HG02642 (cell line): ENCODE measurements around the gene NPAS3.

ENCODE experiments used
- ATAC-seq: cut with Tn5 transposase; IDR thresholded peaks from one replicate; pipeline ENCODE4 v1.9.1; 2021; ENCODE audit warnings: mild to moderate bottlenecking; ENCODE audit not compliant: unreplicated experiment, poor library complexity

Gene NPAS3

DNA sequence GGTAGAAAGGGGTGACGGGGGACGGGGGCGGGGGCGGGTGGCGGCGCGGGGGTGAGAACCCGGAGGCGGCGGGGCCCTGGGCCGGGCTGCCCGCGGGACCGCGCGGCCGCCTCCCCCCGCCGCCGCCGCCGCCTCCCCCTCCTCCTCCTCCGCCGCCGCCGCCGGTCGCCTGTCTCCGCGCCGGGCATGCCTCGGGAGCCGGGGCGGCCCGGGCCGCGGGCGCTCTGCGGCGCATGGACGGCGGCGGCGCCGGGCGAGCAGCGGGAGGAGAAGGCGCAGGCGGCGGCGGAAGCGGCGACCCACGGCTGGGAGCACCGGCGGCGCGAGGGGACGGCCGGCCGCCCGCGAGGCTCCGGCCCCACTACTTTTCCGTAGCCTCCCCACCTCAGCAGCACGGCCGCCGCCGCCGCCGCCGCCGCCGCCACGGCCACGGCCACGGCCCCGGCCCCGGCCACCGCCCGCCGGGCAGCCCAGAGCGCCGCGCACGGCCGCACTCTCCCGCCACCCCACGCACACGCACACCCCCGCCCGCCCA lies at the start of gene NPAS3:
NPAS3 (plus strand) TSS at position 161 of the 535 bp plus-strand sequence.
- ATAC-seq = peak; percentile 44

DNA sequence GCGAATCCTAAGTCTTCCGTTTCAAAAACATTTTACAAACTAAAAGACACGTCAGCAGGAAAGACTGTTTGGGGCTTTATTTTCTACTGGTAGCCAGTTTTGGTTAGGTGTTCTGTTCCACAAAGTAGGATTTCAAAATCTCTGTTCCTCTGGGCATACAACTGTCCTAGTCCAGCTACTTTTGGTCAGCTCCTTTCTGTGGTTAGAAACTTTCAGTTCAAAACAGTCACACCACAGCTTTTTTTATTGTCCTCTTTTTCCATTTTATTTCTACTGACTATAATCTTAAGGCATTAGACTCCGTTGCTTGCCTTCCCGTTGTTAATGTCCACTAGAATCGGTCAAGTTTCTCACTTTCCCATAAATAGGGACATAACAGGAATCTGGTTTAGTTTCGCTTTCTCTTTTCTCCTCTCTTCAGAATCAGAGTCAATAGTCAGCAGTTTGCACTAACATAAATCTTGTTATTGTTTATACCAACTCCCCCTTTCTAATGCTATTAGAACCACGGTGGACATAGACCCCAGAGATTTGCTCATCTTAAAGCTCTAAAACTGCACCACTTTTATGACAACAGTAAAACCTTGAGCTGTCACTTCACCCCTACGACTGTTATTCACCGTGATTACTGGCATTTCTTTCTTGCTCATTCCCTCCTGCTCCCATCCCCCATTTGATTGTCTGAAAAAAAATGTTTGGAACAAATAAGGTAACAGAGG lies 41.5 kb upstream of the NPAS3 start:
- ATAC-seq = no peak

DNA sequence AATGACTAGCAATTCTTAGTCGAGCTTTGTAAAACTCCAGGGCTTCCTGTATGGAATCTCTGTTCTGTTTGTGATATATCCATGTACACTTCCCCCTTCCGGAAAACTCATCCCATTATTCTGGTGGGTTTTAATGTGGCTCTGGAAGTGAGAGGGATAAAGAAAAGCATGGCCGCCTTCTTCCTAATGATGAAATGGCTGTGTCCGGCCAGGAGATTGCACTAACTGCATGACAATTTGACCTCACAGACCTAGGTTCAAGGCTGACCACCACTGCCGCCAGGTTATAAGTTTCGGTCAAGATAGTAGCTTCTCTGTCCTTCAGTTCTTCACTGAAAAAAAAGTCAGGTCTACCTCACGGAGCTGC lies 41.0 kb upstream of the NPAS3 start:
- ATAC-seq = no peak

DNA sequence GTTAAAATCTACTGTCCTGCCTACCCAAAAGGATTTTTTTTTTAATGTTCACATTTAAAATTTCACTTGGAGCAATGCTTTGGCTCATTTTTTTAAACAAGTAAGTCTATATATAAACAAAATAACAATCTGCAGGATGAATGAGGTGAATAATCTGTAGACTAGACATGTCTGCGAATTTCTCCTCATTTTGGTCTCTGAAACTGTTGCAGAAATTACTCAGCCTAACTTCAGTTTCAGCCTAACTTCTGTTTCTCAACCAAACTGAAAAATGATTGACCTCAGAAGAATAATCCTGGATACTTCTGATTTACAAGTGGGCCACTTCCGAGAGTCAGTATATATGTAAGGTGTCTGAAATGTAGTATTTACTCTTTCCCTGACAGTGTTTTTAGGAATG lies 39.8 kb upstream of the NPAS3 start:
- ATAC-seq = no peak

DNA sequence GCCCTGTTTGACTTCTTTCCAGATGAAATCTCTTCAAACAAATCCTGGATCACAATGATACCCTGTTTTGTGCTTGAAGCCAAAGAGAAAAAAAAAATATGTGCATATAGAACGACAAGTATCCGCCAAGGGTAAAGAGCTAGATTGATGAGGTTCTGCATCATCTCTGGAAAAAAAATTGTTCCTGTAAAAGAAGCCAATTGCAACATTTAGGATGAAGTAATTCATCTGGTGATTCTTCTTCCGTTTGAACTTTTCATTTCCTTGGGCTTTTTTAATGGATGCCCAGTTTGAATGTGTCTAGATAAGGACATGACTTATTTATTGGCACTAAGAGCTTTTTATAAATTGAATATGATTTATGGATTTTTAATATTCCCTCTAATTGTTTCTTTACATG lies 38.1 kb upstream of the NPAS3 start:
- ATAC-seq = no peak

DNA sequence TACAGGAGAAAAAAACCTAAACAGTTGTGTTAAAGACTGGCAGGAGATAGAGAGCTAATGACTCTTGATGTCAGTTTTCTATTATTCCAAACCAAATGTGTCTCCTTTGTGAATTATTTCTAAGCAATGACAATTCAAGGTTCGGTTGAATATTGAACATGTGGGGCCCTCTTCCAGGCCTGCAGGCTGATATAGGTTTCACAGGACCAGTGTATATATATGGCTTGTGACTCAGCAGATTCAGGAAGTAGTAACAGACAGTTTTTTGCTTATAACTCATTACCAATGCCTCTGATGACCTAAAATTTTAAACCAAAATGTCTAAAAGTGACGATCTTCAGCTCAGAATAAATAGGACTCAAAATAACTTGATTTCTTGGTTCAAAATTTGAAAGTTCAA lies 33.7 kb upstream of the NPAS3 start:
- no peak for ATAC-seq

DNA sequence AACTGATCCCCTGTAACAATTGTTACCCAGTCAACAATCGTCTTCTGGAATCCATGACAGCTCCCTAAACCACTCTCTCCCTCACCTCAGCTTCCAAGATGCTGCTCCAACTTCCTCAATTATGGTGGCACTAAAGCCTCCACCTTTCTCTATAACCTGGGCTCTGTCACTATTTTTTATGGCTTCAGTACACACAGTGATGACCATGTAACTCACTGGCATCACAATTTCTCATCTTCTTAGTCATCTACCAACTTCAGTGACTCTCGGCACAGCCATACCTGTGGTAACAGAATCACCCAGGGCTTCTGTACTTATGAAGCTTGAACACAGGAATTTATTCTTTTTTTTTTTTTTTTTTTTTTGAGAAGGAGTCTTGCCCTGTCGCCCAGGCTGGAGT lies 32.0 kb upstream of the NPAS3 start:
- ATAC-seq = no peak

DNA sequence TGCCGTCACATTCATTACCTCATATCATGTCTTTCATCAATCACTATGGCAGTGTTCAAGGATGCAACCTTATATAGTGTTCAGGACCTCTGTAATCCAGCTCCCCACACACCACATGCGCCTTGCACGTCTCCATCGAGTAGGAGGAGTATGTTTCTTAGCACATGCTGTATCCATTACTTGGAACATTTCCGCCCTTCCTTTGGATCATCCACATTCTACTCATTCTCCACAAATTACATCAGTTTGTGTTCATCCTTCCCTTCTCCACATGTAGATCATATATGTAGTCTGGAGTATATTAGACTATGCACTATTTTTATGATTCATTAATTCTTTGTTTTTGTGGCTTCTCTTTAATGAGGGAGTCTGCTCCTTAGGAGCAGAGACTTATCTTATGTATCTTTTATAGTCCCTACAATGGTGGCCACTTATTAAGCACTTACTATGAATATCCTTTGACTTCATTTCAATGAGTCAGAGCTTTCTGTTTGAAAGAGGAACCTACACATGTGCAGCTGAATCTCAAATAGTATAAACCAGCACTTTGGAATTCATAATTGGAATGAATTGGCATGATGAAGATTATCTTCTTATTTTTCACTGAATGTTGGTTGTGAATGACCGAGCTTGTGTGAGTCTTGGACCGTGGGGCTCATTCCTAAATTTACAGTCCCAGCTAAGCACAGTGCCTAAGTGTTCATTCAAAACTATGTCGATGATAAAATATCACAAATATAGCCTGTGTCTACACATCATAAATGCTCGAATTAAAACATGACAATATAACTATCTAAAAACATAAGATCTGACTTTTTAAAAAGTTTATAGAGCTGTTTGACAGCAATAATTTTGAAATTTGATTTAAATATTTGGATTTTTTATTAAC lies 30.2 kb upstream of the NPAS3 start:
- ATAC-seq = no peak

DNA sequence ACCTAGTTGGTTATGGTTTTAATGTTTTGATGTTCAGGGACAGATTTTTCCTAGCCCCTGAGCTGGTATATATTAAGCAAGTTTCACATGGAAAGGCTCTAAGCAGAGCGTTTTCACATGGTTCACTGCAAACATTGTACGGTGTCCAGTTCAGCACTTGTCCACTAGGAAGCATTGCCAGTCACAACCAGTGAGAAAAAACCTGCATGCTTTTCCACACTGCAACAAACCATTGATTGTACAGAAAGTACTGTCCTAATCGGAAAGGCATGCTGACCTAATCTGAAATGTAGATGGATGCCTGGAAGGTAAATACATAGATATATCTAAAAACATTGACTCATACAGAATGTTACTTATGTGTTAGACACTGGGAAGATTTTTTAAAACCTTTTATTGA lies 25.0 kb upstream of the NPAS3 start:
- no peak for ATAC-seq

DNA sequence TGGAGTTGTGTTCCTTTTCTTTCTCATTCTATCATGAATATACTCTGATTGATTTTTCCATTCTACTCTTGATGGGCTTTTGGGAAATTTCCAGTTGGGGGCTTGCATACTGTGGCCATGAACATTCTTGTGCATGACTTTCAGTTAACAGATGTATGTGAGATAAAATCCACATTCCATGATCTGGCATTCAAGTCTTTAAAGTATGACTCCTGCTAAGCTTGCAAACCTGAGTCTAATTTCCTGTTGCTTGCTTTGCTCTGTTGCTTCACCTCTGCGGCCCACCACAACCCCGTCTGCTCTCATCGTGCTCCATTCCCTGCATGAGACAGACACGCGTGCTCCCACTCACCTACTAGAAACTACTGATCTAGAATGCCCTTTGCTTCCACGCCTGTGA lies 24.3 kb upstream of the NPAS3 start:
- no peak for ATAC-seq

DNA sequence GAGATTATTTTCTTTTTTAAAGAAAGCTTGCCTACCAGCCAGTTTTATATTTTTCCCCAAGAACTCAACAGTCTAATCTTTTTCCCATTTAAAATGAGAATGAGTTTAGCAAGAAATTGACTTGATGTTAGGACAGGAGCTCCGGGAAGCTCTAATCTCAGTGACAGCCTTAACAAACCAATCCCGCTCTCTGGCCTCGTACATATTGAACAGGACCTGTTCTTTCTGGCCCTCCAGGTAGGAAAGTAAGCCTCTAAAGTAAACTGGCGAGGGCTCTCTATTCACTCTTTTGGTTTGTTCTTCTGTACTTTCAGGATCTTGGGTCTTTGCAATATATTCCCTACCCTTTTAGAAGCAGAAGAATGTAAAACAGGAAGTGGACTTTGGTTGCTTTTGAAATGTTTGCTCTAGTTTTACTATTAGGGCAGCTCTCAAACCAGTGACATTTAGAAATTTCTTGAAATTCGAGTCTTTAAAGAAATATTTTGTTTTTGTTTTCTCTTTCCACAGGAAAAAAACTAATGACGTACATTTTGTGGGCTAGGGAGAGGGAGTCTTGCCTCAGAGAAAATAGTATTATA lies 17.9 kb upstream of the NPAS3 start:
- ATAC-seq = no peak

DNA sequence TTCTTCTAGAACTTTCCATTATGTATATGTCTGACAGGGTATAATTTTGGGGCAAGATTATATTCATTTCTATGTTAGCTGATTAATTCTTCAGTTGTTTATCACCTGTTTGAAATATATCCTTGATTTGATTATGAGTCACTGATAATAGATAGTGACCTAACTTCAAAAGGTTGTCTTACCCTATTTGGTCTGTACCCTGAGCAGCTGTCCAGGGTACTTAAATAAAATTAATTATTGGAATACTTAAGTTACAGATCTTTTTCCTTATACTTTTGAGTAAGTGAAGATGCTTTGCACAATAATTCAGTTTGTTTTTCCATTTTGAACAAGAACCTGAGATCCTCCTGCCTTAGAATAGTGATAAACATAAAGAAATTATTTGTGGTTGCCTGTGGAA lies 13.2 kb upstream of the NPAS3 start:
- ATAC-seq = no peak

DNA sequence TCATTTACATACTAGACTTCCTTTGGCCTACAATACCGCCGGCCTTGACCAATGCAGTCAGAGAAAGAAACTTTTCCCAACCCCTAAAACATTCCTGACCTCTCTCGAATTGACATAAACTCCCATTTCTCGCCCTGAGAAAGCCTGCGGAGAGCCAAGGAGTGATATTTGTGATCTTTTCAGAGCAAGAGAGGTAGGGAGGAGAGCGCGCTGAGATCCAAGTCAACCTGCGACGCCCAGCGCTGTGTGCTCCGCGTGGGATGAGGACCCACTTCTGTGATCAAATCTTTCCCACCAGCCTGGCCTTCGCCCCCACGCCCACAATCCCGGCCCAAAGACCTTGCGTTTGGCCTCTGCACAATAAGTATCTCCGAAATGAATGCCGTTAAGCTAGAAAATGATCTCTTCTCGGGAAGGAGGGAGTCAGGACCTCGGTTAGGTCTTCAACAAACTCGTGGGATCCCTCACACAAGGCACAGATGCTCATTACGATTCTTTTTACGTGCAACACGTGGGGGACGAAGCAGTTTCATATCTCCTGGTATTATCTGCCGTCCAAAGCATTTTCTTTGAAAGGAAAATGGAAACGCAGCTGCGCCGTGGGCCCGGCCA lies 6.3 kb upstream of the NPAS3 start:
- no peak for ATAC-seq

DNA sequence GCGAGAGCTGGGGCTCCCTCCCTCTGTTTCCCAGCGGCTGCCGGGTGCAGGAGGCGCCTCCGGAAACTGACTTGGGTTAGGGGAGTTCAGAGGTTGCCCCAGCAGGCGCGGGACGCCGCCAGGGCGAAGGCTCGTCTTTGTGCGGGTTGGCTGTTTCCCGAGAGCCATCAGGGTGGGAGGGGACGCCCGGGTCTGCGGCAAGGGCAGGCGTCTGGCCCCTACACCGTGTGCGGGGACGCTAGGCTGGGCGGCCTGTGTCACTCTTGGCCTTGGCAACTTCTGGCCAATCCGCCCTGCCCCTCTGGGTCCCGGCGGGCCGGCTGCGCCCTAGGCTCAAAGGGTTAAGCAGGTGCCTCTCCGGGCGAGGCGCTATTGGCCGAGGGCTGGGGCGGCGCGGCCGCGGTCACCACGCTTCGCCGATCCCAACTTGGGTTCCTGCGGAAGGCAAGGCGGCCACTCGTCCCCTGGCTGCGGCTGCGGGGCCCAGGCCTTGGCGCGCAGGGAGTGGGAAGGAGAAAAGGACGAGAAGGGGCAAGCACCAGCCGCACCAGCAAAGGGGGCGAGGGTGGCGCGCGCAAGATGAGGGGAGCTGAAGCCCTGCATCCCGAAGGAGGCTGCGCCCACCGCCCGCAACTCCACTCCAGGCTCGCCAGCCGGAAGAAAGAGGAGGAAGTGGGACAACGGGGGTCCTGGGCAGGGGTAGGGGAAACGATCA lies 5.6 kb upstream of the NPAS3 start:
- ATAC-seq = no peak

DNA sequence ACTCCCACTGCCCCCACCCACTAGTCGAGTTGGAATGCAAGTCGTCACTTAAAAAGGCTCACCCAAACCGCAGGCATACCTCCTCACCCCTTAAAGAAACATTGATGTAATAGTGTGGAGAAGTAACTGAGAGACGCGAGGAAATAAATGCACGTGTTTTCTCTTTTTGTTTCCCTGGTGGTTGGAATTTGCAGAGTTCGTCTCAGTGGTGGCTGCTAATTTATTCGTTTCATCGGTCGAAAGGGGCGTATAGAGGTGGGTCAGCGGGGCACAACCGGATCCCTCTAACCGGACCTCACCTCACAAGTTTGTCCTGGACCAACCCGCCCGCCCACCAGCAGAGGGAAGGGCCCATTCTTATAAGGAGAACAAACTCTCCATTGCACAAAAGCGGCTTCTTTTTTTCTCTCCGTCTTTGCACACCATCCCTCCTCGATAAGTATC lies 5.0 kb upstream of the NPAS3 start:
- ATAC-seq = no peak

DNA sequence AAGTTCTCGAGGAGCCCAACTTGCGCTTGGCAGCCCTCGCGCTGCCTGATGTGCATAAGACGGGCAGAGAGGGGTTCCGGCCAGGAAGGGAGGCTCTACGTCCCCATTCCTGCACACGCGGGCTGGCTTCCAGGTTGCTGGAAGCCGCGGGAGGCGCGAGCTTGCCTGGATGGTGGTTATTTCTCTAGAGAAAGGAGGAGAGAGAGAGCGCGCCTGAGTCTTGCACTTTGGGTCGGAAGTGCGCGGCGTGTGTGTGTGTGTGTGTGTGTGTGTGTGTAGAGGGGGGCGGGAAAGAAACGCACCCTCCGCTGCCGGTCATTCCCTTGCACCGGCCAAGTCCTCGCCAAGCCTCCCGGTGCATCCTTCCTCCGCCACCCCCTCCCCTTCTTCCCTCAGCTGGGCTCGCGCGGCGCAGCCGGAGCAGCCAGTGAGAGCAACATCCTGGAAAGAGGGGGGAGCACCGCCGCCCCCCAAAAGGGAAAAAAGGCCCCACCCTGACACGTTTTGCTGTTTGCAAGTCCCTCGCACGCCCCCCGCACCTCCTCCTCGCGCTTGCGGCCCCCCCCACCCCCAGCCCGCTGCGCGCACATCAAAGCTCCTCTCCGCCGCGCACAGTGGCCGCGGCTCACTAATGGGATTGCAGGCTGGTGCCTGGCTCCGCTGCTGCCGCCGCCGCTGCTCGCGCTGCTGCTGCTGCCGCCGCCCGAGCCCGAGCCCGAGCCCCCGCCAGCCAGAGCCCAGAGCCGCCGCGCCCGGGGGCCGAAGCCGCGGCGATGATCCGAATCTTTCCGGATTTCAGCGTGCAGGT lies 4.4 kb upstream of the NPAS3 start:
- ATAC-seq = no peak

DNA sequence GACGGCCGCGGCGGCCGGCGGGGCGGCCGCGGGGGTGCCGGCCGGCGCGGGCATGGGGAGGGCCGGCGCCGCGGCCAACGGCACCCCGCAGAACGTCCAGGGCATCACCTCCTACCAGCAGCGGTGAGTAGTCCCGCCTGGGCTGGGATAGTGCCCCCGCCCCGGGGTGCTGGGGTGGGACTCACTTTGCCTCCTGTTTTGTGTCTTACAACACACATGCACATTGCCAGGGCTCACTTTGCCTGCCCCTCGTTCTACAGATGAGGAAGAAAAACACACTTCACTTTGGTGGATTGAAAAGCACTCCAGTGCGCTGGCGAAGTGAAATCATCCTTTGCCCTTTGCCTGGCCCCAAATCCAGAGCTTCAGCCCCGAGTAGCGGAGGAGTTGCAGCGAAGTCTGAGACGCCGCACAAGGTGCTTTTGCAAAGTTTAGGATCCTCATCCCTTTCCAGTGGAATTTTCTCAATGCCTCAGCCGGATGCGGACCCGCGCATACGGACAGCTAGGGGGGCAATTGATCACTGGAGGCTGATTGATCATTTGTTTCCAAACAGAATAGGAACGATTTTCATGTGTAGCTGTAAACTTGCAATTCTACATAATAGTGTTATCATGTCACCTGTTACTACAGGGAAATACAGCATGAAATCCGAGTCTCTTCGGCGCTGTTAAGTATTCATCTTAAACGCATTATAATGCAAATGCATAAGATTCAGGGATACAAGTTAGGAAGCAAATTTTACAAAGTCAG lies 3.6 kb upstream of the NPAS3 start:
- no peak for ATAC-seq

DNA sequence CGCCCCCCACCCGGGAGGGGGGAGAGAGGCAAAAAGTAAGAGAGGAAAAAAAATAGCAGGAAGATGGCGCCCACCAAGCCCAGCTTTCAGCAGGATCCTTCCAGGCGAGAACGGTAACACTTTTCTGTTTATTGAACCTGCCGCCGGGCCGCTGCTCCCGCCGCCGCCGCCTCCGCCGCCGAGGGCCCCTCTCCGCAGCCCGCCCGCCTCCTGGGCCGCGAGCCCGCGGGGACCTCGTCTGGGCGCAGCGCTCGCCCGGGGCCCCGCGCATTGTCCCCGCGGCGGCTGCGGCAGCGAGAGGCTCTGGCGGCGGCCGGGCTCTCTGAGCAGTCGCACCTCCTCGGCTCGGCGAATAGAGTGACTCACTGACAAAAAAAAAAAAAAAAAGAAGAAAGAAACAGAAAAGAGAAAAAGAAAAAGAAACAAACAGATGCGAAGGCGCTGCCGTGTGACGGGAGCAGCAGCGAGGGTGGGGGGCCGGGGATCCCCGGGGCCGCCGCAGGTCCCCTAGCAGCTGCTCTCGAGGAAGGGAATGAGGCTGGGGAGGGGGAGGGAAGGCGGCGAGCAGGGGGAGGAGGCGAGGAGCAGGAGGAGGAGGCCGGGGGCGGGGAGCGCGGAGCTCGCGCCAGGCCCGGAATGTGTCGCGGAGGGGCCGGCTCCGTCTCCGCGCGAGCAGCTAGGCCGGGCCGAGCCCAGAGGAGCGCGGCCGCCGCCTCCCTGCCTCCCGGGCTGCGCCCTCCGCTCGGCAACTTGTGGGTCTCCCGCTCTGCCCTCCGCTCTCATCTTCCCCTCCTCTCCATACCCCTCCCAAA lies 781 bp downstream of the NPAS3 start:
- ATAC-seq = peak; percentile 49
